ENCODE data around the gene SPTSSA.
"Not testable (repeated sequence)": the region's sequence is repeated elsewhere in the genome, so short reads cannot be mapped to it uniquely, and the experiment has no call there.

Gene SPTSSA

GRCh38 chr14:34407951-34408350, 54.1 kb downstream of the SPTSSA start:
- Histone ChIP-seq H3K9me3 (ENCODE audit: control insufficient read depth in 5 of 5, low read length in 5 of 5) (peaks cover 3 to 22% (median 15%) of the 10 kb centered on the region in 5 donors), H3K27me3 (ENCODE audit: control insufficient read depth in 5 of 5, insufficient read depth in 4 of 5, low read length in 5 of 5) (no peaks in the 10 kb centered on the region), H3K36me3 (ENCODE audit: control insufficient read depth in 5 of 5, insufficient read depth in 5 of 5, low read length in 5 of 5) (no peaks in the 10 kb centered on the region), H3K9ac (ENCODE audit: low read length in 5 of 5) (no peak overlapping the region), H3K4me1 (ENCODE audit: control insufficient read depth in 5 of 5, insufficient read depth in 5 of 5, low read length in 5 of 5) (no peaks in the 10 kb centered on the region), H3K4me3 (ENCODE audit: low read depth in 1 of 5, low read length in 5 of 5) (no peak overlapping the region), H3K27ac (ENCODE audit: low read depth, low read length) (no peak overlapping the region)

DNA sequence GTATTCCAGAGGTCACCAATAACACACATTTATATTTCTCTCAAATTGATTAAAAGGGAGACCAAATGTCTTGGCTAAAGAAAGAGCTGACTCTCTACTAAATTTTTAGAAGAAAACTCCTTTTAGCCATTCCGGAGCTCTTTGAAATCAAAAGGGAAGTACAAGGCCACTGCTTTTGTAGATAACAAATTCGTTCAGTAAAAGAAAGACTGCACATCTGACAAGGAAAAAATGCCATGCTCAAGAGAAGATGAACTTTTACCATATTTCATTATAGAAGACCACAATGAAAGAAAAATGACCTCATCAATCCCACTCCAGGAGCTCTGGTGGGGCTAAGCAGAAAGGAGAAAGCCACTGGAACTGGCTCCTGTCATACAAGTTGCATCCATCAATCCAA, 57.6 kb downstream of the SPTSSA start:
- H3K27ac ChIP-seq (ENCODE audit: low read depth, low read length): no peak overlapping the region
- no peak overlapping the region for H3K9ac ChIP-seq (ENCODE audit: low read length in 5 of 5)
- no peaks in the 10 kb centered on the region for H3K27me3 ChIP-seq (ENCODE audit: control insufficient read depth in 5 of 5, insufficient read depth in 4 of 5, low read length in 5 of 5)
- no peak overlapping the region for H3K4me3 ChIP-seq (ENCODE audit: low read depth in 1 of 5, low read length in 5 of 5)
- H3K9me3 ChIP-seq (ENCODE audit: control insufficient read depth in 5 of 5, low read length in 5 of 5): peaks cover 3 to 8% (median 4%) of the 10 kb centered on the region in 5 donors
- H3K4me1 ChIP-seq (ENCODE audit: control insufficient read depth in 5 of 5, insufficient read depth in 5 of 5, low read length in 5 of 5): no peaks in the 10 kb centered on the region
- no peaks in the 10 kb centered on the region for H3K36me3 ChIP-seq (ENCODE audit: control insufficient read depth in 5 of 5, insufficient read depth in 5 of 5, low read length in 5 of 5)

- H3K9me3 ChIP-seq (ENCODE audit: control insufficient read depth in 5 of 5, low read length in 5 of 5): peaks cover 0 to 5% (median 3%) of the 10 kb centered on the region in 5 donors
- H3K36me3 ChIP-seq (ENCODE audit: control insufficient read depth in 5 of 5, insufficient read depth in 5 of 5, low read length in 5 of 5): no peaks in the 10 kb centered on the region
- no peaks in the 10 kb centered on the region for H3K4me1 ChIP-seq (ENCODE audit: control insufficient read depth in 5 of 5, insufficient read depth in 5 of 5, low read length in 5 of 5)
- H3K4me3 ChIP-seq (ENCODE audit: low read depth in 1 of 5, low read length in 5 of 5): no peak overlapping the region
- no peak overlapping the region for H3K9ac ChIP-seq (ENCODE audit: low read length in 5 of 5)
- no peaks in the 10 kb centered on the region for H3K27me3 ChIP-seq (ENCODE audit: control insufficient read depth in 5 of 5, insufficient read depth in 4 of 5, low read length in 5 of 5)
- no peak overlapping the region for H3K27ac ChIP-seq (ENCODE audit: low read depth, low read length)
Measured at GRCh38 chr14:34403646-34404045, 58.4 kb downstream of the SPTSSA start.

DNA sequence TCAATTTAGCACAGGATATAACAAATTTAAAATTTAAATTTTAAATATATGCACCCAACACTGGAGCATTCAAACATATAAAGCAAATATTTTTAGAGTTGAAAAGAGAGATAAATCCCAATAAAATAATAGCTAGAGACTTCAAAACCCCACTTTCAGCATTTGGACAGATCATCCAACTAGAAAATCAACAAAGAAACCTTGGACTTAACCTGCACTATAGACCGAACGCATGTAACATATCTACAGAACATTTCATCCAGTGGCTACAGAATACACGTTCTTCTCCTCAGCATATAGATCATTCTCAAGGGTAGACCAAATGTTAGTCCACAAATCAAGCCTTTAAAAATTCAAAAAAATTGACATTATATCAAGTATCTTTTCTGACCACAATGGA, 64.0 kb downstream of the SPTSSA start:
- no peak overlapping the region for H3K27ac ChIP-seq (ENCODE audit: low read depth, low read length)
- H3K9me3 ChIP-seq (ENCODE audit: control insufficient read depth in 5 of 5, low read length in 5 of 5): no peaks in the 10 kb centered on the region
- H3K27me3 ChIP-seq (ENCODE audit: control insufficient read depth in 5 of 5, insufficient read depth in 4 of 5, low read length in 5 of 5): no peaks in the 10 kb centered on the region
- no peaks in the 10 kb centered on the region for H3K4me1 ChIP-seq (ENCODE audit: control insufficient read depth in 5 of 5, insufficient read depth in 5 of 5, low read length in 5 of 5)
- no peak overlapping the region for H3K9ac ChIP-seq (ENCODE audit: low read length in 5 of 5)
- H3K36me3 ChIP-seq (ENCODE audit: control insufficient read depth in 5 of 5, insufficient read depth in 5 of 5, low read length in 5 of 5): no peaks in the 10 kb centered on the region
- H3K4me3 ChIP-seq (ENCODE audit: low read depth in 1 of 5, low read length in 5 of 5): no peak overlapping the region

DNA sequence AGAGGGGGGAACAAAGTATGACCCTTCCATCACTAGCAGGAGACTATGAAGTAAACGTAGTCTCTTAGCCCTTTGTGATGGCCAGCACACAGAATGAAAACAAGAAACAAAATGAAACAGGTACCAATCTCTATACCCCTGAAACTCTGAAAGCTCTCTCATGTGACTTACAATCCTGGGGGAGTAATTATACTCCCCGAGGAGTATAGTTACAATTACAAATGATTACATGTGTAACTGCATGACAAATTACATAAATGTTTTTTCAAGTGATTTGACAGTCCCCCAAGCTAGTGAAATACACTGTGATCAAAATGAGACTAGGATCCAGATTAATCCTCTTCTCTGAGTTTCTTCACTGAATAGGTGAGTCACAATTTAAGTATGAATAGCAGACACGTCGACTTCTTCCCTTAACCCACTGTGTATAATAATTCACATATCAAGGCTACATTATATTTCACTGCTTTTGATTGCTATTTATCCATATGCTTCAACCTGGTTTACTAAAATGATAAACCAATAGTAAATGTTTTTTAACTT, 74.0 kb downstream of the SPTSSA start:
- Histone ChIP-seq H3K9ac (ENCODE audit: low read length in 5 of 5) (no peak overlapping the region), H3K4me3 (ENCODE audit: low read depth in 1 of 5, low read length in 5 of 5) (no peak overlapping the region), H3K9me3 (ENCODE audit: control insufficient read depth in 5 of 5, low read length in 5 of 5) (peaks cover 0 to 6% (median 3%) of the 10 kb centered on the region in 5 donors), H3K36me3 (ENCODE audit: control insufficient read depth in 5 of 5, insufficient read depth in 5 of 5, low read length in 5 of 5) (no peaks in the 10 kb centered on the region), H3K27me3 (ENCODE audit: control insufficient read depth in 5 of 5, insufficient read depth in 4 of 5, low read length in 5 of 5) (peaks cover 0 to 7% (median 0%) of the 10 kb centered on the region in 5 donors), H3K27ac (ENCODE audit: low read depth, low read length) (no peak overlapping the region), H3K4me1 (ENCODE audit: control insufficient read depth in 5 of 5, insufficient read depth in 5 of 5, low read length in 5 of 5) (no peaks in the 10 kb centered on the region)

DNA sequence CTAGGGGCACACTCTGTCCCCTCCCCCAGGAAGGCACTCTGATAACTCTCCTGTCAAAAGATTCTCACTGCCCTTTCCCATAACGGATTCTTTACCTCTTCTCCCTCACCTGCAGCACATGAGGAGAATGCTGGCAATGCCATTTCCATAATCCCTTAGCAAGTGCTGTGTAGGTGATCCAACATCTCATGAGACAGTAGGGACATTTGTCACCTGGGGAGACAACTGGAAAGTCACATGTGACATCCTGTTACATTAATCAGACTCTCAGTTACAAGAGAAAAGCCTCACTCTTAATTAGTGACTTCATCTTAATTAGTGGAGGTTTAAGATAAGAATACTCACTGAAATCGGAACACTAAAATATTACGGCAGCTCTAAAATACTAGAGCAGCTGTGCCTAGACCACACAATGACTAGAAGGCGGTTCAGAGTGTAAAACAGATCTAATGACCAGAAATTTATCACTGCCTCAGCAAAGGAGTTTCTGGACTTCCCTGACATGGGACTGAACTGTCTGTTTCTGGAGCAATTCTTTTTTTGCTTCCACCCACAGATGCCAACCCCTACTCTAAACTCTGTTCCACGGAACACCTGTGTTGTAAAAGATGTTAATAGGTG, 75.1 kb downstream of the SPTSSA start:
- no peaks in the 10 kb centered on the region for H3K4me1 ChIP-seq (ENCODE audit: control insufficient read depth in 5 of 5, insufficient read depth in 5 of 5, low read length in 5 of 5)
- no peak overlapping the region for H3K27ac ChIP-seq (ENCODE audit: low read depth, low read length)
- H3K9me3 ChIP-seq (ENCODE audit: control insufficient read depth in 5 of 5, low read length in 5 of 5): peaks cover 0 to 4% (median 3%) of the 10 kb centered on the region in 5 donors
- no peak overlapping the region for H3K4me3 ChIP-seq (ENCODE audit: low read depth in 1 of 5, low read length in 5 of 5)
- H3K27me3 ChIP-seq (ENCODE audit: control insufficient read depth in 5 of 5, insufficient read depth in 4 of 5, low read length in 5 of 5): peaks cover 0 to 7% (median 0%) of the 10 kb centered on the region in 5 donors
- H3K9ac ChIP-seq (ENCODE audit: low read length in 5 of 5): no peak overlapping the region
- no peaks in the 10 kb centered on the region for H3K36me3 ChIP-seq (ENCODE audit: control insufficient read depth in 5 of 5, insufficient read depth in 5 of 5, low read length in 5 of 5)

DNA sequence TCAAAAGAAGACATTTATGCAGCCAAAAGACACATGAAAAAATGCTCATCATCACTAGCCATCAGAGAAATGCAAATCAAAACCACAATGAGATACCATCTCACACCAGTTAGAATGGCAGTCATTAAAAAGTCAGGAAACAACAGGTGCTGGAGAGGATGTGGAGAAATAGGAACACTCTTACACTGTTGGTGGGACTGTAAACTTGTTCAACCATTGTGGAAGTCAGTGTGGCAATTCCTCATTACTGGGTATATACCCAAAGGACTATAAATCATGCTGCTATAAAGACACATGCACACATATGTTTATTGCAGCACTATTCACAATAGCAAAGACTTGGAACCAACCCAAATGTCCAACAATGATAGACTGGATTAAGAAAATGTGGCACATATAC, 76.2 kb downstream of the SPTSSA start:
- H3K9me3 ChIP-seq (ENCODE audit: control insufficient read depth in 5 of 5, low read length in 5 of 5); H3K4me1 ChIP-seq (ENCODE audit: control insufficient read depth in 5 of 5, insufficient read depth in 5 of 5, low read length in 5 of 5); H3K4me3 ChIP-seq (ENCODE audit: low read depth in 1 of 5, low read length in 5 of 5); H3K36me3 ChIP-seq (ENCODE audit: control insufficient read depth in 5 of 5, insufficient read depth in 5 of 5, low read length in 5 of 5); H3K27ac ChIP-seq (ENCODE audit: low read depth, low read length); H3K9ac ChIP-seq (ENCODE audit: low read length in 5 of 5); H3K27me3 ChIP-seq (ENCODE audit: control insufficient read depth in 5 of 5, insufficient read depth in 4 of 5, low read length in 5 of 5): not testable (repeated sequence)

DNA sequence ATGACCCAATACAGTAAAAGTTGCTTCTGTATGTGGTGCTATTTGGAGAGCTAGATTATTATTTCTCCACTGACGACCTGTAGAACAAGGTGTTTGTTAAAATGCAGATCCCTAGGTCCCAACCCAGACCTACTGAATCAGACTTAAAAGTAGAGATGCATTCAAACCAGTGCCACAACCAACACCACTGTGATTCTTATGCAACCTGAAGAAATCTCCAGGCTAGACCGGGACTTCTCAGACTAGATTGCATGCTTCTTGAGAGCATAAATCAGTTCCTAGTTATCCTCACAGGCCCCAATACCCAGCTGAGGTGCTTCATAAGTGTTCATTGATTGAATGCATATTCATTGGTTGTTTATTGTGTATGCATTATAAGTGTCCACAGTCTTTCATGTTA, 78.2 kb downstream of the SPTSSA start:
- Histone ChIP-seq H3K4me1 (ENCODE audit: control insufficient read depth in 5 of 5, insufficient read depth in 5 of 5, low read length in 5 of 5) (no peaks in the 10 kb centered on the region), H3K36me3 (ENCODE audit: control insufficient read depth in 5 of 5, insufficient read depth in 5 of 5, low read length in 5 of 5) (no peaks in the 10 kb centered on the region), H3K4me3 (ENCODE audit: low read depth in 1 of 5, low read length in 5 of 5) (no peak overlapping the region), H3K9ac (ENCODE audit: low read length in 5 of 5) (no peak overlapping the region), H3K27me3 (ENCODE audit: control insufficient read depth in 5 of 5, insufficient read depth in 4 of 5, low read length in 5 of 5) (peaks cover 0 to 7% (median 0%) of the 10 kb centered on the region in 5 donors), H3K9me3 (ENCODE audit: control insufficient read depth in 5 of 5, low read length in 5 of 5) (peaks cover 0 to 3% (median 0%) of the 10 kb centered on the region in 5 donors), H3K27ac (ENCODE audit: low read depth, low read length) (no peak overlapping the region)

Data from subcutaneous abdominal adipose tissue (tissue), 5 donors.